PC-9 (cell line): ENCODE data around the gene PCSK5.

Source experiments
- EZH2 ChIP-seq: fragments of 200-600 bp; sonication (generic); IDR thresholded peaks from 2 replicates; pipeline ENCODE4 v1.8.0; 2017; ENCODE audit warnings: antibody characterized with exemption, low read depth
- TF ChIP-seq, protein P1 (sequence below): fragments of 200-600 bp; sonication (generic); conservative IDR thresholded peaks from 2 replicates; pipeline ENCODE4 v1.6.1; 2017; ENCODE audit warnings: mixed run types, antibody characterized with exemption, mild to moderate bottlenecking, moderate library complexity

DNA sequence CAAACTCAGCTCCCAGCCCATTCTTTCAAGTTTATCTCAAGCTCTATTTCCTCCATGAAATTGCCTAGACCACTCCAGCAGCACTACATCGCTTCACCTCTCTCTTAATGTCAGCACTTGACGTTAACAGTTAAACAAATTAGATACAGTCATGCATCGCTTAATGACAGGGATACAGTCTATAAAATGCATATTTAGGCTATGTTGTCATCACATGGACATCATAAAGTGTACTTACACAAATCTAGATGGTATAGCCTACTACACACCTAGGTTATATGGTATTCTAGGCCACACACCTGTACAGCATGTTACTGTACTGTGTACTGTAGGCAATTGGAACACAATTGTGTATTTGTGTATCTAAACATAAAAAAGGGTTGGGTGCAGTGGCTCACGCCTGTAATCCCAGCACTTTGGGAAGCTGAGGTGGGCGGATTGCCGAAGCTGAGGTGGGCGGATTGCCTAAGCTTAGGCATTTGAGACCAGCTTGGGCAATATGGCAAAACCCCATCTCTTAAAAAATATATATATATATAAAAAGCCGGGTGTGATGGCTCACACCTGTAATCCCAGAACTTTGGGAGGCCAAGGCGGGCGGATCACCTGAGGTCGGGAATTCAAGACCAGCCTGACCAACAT, 13.4 kb upstream of the PCSK5 start:
- TF ChIP-seq, protein P1, sequence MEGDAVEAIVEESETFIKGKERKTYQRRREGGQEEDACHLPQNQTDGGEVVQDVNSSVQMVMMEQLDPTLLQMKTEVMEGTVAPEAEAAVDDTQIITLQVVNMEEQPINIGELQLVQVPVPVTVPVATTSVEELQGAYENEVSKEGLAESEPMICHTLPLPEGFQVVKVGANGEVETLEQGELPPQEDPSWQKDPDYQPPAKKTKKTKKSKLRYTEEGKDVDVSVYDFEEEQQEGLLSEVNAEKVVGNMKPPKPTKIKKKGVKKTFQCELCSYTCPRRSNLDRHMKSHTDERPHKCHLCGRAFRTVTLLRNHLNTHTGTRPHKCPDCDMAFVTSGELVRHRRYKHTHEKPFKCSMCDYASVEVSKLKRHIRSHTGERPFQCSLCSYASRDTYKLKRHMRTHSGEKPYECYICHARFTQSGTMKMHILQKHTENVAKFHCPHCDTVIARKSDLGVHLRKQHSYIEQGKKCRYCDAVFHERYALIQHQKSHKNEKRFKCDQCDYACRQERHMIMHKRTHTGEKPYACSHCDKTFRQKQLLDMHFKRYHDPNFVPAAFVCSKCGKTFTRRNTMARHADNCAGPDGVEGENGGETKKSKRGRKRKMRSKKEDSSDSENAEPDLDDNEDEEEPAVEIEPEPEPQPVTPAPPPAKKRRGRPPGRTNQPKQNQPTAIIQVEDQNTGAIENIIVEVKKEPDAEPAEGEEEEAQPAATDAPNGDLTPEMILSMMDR = no peak
- no peak for TF ChIP-seq EZH2
